ENCODE measurements around the gene CYP1A2. TPM values are rescaled to one million over a fixed set of nuclear protein-coding genes. Genes with fewer than 3 reads are reported as not detected.

CYP1A2 gene
- total RNA-seq, 1 experiment from 2014 or later: not detected

- Histone ChIP-seq H3K36me3 (ENCODE audit: low read depth, low read length) (no peaks in the 10 kb centered on the region; the same call in 1 of the 2 replicates), H3F3A (ENCODE audit: low read length, unreplicated experiment) (no peaks in the 10 kb centered on the region), H3K4me2 (ENCODE audit: low read length) (no peak overlapping the region), H3K4me1 (ENCODE audit: insufficient read depth, low read length) (peaks cover 11% of the 10 kb centered on the region), H3K27me3 (ENCODE audit: low read length) (no peaks in the 10 kb centered on the region), H4K20me1 (ENCODE audit: low read length) (peaks cover 35% of the 10 kb centered on the region; the same call in 1 of the 2 replicates), H3K9ac (ENCODE audit: low read length) (no peak overlapping the region), H2AFZ (ENCODE audit: low read length) (no peak overlapping the region), H3K4me3 (ENCODE audit: low read length) (no peak overlapping the region), H3K9me2 (replicated peaks; ENCODE audit: low read length) (no peaks in the 10 kb centered on the region), H3K79me2 (ENCODE audit: low read length) (peaks cover 94% of the 10 kb centered on the region), H3K9me3 (ENCODE audit: low read length) (no peaks in the 10 kb centered on the region), H3K27ac (ENCODE audit: low read length) (no peak overlapping the region)
- POLR2A ChIA-PET (ENCODE audit: unreplicated experiment): no interaction called here
- peak; percentile 41 for DNase-seq
- CTCF ChIA-PET: interaction anchor here (0.8 kb wide), 1 partner anchor 47 kb away, joined by 3 read pairs; no protein-coding TSS in a partner anchor
- ATAC-seq: peak; percentile 61
- intact Hi-C loops (cut with micrococcal nuclease): no loop called here
- no TSS peak for BruUV-seq (replicated peaks)
- no peak for TF ChIP-seq EZH2 (IDR thresholded peaks at IDR 0.05; ENCODE audit: low read length, unreplicated experiment)
- TF ChIP-seq CTCF (conservative IDR thresholded peaks at IDR 0.05; ENCODE audit: low read depth, low read length): no peak
- no peak for TF ChIP-seq EZH2phosphoT487 (IDR thresholded peaks at IDR 0.05; ENCODE audit: borderline replicate concordance, low read length)
Measured at GRCh38 chr15:74789171-74789631, 40.6 kb downstream of the CYP1A2 start.

- DNase-seq (no peak), ATAC-seq (no peak)
- no peak overlapping the region for H2AFZ ChIP-seq (ENCODE audit: low read length)
- no peak overlapping the region for H3K9ac ChIP-seq (ENCODE audit: low read length)
- peaks cover 89% of the 10 kb centered on the region for H3K79me2 ChIP-seq (ENCODE audit: low read length)
- TF ChIP-seq CTCF (conservative IDR thresholded peaks at IDR 0.05; ENCODE audit: low read depth, low read length) (no peak), EZH2 (IDR thresholded peaks at IDR 0.05; ENCODE audit: low read length, unreplicated experiment) (no peak), EZH2phosphoT487 (IDR thresholded peaks at IDR 0.05; ENCODE audit: borderline replicate concordance, low read length) (no peak)
- ChIA-PET POLR2A (ENCODE audit: unreplicated experiment) (no interaction called here), CTCF (interaction anchor here (0.8 kb wide), 1 partner anchor 47 kb away, joined by 3 read pairs; no protein-coding TSS in a partner anchor)
- intact Hi-C loops (cut with micrococcal nuclease): no loop called here
- H3K9me2 ChIP-seq (replicated peaks; ENCODE audit: low read length): no peaks in the 10 kb centered on the region
- no peak overlapping the region for H3K4me2 ChIP-seq (ENCODE audit: low read length)
- no peak overlapping the region for H3K4me3 ChIP-seq (ENCODE audit: low read length)
- no peak overlapping the region for H3K27ac ChIP-seq (ENCODE audit: low read length)
- no peaks in the 10 kb centered on the region for H3K27me3 ChIP-seq (ENCODE audit: low read length)
- H4K20me1 ChIP-seq (ENCODE audit: low read length): peaks cover 35% of the 10 kb centered on the region; the same call in 1 of the 2 replicates
- H3K36me3 ChIP-seq (ENCODE audit: low read depth, low read length): no peaks in the 10 kb centered on the region; the same call in 1 of the 2 replicates
- H3K4me1 ChIP-seq (ENCODE audit: insufficient read depth, low read length): peaks cover 11% of the 10 kb centered on the region
- H3F3A ChIP-seq (ENCODE audit: low read length, unreplicated experiment): no peaks in the 10 kb centered on the region
- no TSS peak for BruUV-seq (replicated peaks)
- H3K9me3 ChIP-seq (ENCODE audit: low read length): no peaks in the 10 kb centered on the region
Measured at GRCh38 chr15:74789741-74790079, 41.1 kb downstream of the CYP1A2 start.

GRCh38 chr15:74790080-74790916 is 41.7 kb downstream of the CYP1A2 start:
- TF ChIP-seq EZH2 (IDR thresholded peaks at IDR 0.05; ENCODE audit: low read length, unreplicated experiment) (no peak), EZH2phosphoT487 (IDR thresholded peaks at IDR 0.05; ENCODE audit: borderline replicate concordance, low read length) (no peak), CTCF (conservative IDR thresholded peaks at IDR 0.05; ENCODE audit: low read depth, low read length) (no peak)
- Histone ChIP-seq H3K9me3 (ENCODE audit: low read length) (no peaks in the 10 kb centered on the region), H3K4me1 (ENCODE audit: insufficient read depth, low read length) (peaks cover 11% of the 10 kb centered on the region), H4K20me1 (ENCODE audit: low read length) (peaks cover 35% of the 10 kb centered on the region; the same call in 1 of the 2 replicates), H3K9me2 (replicated peaks; ENCODE audit: low read length) (no peaks in the 10 kb centered on the region), H3K9ac (ENCODE audit: low read length) (no peak overlapping the region), H3K36me3 (ENCODE audit: low read depth, low read length) (no peaks in the 10 kb centered on the region), H2AFZ (ENCODE audit: low read length) (no peak overlapping the region), H3K4me3 (ENCODE audit: low read length) (no peak overlapping the region), H3K79me2 (ENCODE audit: low read length) (peaks cover 84% of the 10 kb centered on the region), H3K27ac (ENCODE audit: low read length) (no peak overlapping the region), H3K27me3 (ENCODE audit: low read length) (no peaks in the 10 kb centered on the region), H3F3A (ENCODE audit: low read length, unreplicated experiment) (no peaks in the 10 kb centered on the region), H3K4me2 (ENCODE audit: low read length) (no peak overlapping the region)
- ChIA-PET CTCF (interaction anchor here (0.8 kb wide), 1 partner anchor 46 kb away, joined by 3 read pairs; no protein-coding TSS in a partner anchor), POLR2A (ENCODE audit: unreplicated experiment) (no interaction called here)
- BruUV-seq (replicated peaks): no TSS peak
- no peak for DNase-seq
- intact Hi-C loops (cut with micrococcal nuclease): no loop called here
- no peak for ATAC-seq
